T-helper 1 cell (primary cell): ENCODE results near the gene SLC10A4.
"Not testable (repeated sequence)": the region's sequence is repeated elsewhere in the genome, so short reads cannot be mapped to it uniquely, and the experiment has no call there.

Experiments used
- DNase-seq, 5 donors: peaks; one replicate each; pipeline ENCODE4 v3.0.0-alpha.2; 2012 to 2020
- total RNA-seq, 4 donors: gene quantifications; one replicate each; lab custom pipeline; 2026; lab: John Stamatoyannopoulos, UW

Gene SLC10A4
- total RNA-seq, result 0 to 0.15 (median 0.04) reads per million in 4 donors

DNA sequence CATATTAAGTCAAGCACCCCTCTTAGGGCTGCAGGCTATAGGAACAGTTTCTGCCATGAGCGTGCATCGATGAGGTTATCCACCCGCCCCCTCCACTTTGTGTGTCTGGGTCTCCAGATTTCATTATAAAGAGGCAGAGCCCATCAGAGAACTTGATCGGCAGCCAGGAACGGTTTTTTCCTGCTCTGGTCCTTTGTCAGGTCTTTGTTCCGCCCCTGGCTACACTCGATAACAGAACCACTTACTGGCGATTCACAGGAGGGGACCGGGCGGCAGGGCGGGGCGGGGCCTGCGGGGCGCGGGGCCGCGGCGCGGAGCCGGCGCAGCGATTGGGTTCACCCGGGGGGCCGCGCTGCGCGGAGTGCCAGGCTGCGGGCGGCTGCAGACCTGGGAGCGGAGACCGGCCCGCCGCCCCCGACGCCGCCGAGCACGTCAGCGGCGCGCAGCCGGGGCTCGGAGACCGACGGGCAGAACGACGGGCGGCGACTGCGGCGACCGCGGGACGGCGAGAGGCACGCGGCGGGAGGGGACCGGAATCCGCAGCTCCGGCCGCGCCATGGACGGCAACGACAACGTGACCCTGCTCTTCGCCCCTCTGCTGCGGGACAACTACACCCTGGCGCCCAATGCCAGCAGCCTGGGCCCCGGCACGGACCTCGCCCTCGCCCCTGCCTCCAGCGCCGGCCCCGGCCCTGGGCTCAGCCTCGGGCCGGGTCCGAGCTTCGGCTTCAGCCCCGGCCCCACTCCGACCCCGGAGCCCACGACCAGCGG is at the start of gene SLC10A4:
Gene SLC10A4 (plus strand): TSS at position 338 of the 771 bp plus-strand sequence. CDS start 219 bp downstream, at position 557.
- peak in 2 of 5 donors; percentile 1 to 13 for DNase-seq

- DNase-seq, result no peak
These were observed 46.8 kb upstream of the SLC10A4 start for GRCh38 chr4:48436318-48436717.

- no peak for DNase-seq
These were observed 43.2 kb upstream of the SLC10A4 start for GRCh38 chr4:48439988-48440387.

DNA sequence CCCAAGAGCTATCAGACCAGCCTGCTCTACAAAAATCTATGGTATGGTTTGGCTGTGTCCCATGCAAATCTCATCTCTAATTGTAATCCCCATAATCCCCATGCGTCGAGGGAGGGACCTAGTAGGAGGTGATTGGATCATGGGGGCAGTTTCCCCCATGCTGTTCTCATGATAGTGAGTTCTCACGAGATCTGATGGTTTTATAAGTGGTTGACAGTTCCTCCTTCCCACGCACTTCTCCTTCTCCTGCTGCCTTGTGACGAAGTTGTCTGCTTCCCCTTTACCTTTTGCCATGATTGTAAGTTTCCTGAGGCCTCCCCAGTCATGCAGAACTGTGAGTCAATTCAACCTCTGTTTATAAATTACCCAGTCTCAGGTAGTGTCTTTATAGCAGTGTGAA is 42.2 kb upstream of the SLC10A4 start:
- not testable (repeated sequence) for DNase-seq

GRCh38 chr4:48445704-48446103 is 37.4 kb upstream of the SLC10A4 start:
- no peak for DNase-seq

- DNase-seq, result no peak
These were observed 36.5 kb upstream of the SLC10A4 start for GRCh38 chr4:48446642-48447041.

DNA sequence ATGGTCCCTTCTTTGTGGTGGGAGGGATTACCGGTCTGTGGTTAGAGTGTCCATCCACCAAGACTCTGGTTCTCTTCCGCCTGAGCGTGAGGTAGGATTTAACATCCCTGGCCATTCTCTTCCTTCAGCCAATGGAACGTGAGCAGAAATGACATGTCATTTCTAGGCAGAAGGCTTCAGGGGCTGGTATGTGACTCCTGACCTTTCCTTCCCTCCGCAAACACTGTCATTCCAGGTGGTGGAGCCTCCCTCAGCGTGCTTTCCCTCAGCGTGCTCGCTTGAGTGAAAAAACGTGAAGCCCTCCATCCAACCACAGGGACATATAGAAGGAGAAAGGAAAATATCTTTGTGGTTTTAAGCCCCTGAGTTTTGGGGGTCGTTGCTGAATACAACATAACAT is 34.0 kb upstream of the SLC10A4 start:
- DNase-seq, result no peak

DNA sequence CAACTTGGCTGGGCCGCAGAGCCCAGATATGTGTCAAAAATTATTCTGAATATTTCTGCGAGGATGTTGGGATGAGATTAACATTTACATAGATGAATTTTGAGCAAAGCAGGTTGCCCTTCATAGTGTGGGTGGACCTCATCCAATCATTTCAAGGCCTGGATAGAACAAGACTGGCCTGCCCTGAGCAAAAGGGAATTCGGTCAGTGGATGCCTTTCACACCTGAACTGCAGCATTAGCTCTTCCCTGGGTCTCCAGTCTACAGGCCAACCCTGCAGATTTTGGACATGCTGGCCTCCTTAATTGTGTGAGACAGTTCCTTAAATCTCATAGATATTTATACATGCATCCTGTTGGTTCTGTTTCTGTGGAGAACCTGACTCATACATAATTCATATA is 32.4 kb upstream of the SLC10A4 start:
- no peak for DNase-seq

DNA sequence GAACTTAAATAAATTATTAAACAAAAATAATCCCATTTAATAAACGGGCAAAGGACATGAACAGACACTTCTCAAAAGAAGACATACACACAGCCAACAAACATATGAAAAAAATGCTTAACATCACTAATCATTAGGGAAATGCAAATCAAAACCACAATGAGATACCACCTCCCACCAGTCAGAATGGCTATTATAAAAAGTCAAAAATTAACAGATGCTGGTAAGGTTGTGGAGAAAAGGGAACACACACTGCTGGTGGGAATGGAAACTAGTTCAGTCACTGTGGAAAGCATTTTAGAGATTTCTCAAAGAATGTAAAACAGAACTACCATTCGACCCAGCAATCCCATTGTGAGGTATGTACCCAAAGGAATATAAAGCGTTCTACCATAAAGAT is 31.5 kb upstream of the SLC10A4 start:
- DNase-seq, result not testable (repeated sequence)

DNA sequence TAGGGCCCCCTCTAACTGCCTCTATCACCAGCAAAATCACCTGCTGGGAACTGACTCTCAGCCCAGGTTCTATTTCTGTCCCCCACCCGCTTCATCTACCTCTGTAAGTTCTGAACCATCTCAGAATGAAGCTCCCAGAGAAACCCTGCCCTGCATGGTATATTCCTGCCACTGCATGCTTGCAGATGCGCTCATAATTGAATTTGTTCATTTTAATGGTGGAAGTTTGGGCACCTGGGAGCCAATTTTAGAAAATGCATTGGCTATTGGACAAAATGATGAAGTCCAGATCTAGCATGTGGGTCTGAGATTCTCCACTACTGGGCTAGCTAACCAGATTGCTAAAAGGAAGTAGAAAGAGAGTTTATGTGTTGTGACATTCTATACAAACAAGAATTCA is 28.6 kb upstream of the SLC10A4 start:
- DNase-seq, result no peak

DNA sequence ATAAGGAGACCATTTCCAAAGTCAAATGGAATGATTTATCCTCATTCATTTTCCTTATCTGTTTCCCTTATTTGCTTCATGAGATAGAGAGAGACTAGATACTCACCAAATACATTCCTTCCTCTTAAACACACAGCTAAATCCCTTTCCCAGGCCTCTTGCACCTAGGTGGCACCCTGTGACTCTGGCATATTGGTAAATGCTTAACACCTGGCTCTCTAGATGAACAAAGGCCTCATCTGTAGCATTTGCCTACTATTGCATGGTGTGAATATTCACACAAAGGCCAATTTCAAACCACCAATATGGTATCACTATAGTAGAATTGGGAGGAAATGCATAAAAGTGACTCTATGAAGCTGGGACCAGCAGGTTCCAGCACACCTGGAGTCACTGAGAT is 22.1 kb upstream of the SLC10A4 start:
- no peak for DNase-seq

GRCh38 chr4:48462363-48462762 is 20.8 kb upstream of the SLC10A4 start:
- DNase-seq, result no peak

- DNase-seq, result no peak
These were observed 15.7 kb upstream of the SLC10A4 start for GRCh38 chr4:48467442-48467841.

- no peak for DNase-seq
These were observed 15.3 kb upstream of the SLC10A4 start for GRCh38 chr4:48467891-48468290.

DNA sequence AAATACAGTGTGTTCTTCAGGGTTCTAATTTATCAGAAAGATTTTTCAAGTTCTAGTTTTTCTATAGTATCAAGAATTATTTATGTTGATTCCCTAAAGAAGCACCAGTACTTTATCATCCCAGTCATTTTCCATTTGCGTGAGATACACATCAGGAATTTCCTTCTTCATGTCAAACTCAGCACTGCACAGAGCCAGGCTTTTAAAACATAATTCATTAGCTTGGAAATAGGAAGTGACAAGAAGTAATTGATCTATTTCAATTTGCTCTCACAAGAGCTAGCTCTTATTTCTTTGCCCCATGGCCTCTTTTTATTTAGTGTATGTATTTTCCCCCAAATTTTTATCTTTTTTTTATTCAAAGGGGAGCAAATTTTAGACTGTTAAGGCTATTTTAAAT is 13.0 kb upstream of the SLC10A4 start:
- DNase-seq, result no peak

GRCh38 chr4:48470570-48470969 is 12.6 kb upstream of the SLC10A4 start:
- DNase-seq, result no peak

- DNase-seq, result no peak
These were observed 10.3 kb upstream of the SLC10A4 start for GRCh38 chr4:48472794-48473193.

DNA sequence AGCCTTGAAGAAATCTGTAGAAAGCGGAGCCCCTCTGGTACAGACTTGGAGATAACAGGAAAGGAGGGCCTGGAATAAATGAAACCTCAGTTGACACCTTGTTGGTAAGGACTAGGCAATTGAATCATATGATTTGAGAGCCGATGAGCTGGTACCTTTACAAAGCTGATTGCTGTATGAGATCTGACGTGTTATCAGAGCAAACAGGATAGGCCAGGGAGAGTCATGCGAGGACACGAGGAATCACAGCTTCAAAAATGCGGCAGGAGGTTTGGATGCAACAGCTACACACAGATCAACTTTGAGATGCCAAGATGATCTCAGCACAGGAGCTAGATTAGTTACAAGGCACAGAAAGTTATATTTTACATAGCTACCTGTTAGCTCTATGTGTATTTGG is 7.4 kb upstream of the SLC10A4 start:
- no peak for DNase-seq

- DNase-seq, result no peak
These were observed 4.9 kb upstream of the SLC10A4 start for GRCh38 chr4:48478273-48478672.

DNA sequence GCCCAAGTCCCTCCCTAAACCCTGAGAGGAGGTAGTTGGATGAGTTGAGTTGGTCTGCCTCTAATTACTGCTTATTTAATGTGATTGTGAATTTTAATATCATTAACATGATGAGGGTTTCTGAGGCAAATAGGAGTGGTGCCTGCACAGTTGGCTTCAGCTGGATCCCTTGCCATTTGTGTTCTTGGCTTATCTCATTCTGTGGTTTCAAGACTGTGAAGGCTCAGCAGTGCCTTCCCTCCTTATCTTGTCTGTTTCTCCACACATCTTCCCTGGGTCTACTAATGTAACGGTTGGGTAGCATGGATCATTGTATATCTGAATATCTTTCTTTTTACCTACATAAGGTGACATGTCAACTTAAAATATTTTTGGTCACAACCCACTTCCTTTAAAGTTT is 1.6 kb upstream of the SLC10A4 start:
- no peak for DNase-seq

DNA sequence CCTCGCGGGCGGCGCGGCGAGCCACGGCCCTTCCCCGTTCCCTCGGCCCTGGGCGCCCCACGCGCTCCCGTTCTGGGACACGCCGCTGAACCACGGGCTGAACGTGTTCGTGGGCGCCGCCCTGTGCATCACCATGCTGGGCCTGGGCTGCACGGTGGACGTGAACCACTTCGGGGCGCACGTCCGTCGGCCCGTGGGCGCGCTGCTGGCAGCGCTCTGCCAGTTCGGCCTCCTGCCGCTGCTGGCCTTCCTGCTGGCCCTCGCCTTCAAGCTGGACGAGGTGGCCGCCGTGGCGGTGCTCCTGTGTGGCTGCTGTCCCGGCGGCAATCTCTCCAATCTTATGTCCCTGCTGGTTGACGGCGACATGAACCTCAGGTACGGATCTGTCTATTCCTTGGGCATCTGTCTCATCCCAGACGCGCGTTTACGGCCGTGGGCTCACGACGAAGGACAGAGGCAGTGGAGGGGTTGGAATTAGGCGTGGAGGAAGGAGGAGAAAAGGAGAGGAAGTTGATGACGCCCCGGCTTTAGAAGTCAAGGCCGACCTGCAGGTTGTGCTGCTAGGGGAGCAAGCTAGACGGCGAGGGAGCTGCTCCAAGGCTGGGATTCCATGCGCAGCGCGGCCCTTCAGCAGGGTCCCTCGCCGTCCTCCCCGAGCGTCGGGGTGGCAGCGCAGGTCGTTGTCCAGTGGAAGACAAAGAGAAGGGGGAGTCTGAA is 792 bp downstream of the SLC10A4 start:
- peak in 1 of 5 donors; percentile 8 for DNase-seq

DNA sequence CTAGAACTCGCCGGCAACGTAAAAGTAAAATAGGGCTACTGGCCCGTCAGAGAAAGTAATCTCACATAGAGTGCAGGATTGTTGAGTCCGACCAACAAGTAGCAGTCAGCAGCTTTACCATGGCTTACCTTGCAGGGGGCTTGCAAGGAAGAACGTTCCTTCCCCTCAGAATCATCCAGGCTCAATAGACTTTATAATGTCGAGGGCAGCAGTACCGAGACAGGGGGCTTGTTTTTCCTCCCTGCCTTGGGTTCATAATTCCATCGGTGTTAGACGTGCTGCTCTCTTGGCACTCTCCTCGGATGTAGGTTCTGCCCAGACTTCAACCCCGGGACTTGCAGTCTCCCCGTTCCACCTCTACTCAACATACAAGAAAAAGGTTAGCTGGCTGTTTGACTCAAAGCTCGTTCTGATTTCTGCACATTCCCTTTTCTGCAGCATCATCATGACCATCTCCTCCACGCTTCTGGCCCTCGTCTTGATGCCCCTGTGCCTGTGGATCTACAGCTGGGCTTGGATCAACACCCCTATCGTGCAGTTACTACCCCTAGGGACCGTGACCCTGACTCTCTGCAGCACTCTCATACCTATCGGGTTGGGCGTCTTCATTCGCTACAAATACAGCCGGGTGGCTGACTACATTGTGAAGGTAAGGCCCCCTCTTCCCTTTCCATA is 1.5 kb downstream of the SLC10A4 start:
- DNase-seq, result no peak

DNA sequence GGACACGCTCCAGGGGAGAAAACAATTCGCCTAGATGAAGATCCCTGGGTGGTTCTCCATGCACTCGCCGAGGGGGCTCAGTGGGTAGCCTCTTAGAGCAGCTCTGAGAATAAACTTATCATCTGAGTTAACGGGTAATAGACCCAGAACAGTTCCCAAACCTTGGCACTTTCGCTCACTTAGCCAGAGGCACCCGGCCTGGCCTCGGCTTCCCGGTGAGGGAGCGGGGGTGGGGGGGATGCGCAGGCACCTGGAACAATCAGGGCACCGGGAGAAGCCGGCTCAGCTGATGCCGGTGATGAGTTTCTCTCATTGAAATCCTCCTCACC is 6.5 kb downstream of the SLC10A4 start:
- DNase-seq, result no peak
